ENCODE measurements around the gene F3. TPM values are rescaled to one million over a fixed set of nuclear protein-coding genes. Genes with fewer than 3 reads are reported as not detected.
A peak's percentile ranks its signal among the peaks of the same experiment; 100 is the strongest.

Gene F3
- total and polyA plus RNA-seq, 12 donors = 11.8 to 50.9 (median 23.9) TPM

DNA sequence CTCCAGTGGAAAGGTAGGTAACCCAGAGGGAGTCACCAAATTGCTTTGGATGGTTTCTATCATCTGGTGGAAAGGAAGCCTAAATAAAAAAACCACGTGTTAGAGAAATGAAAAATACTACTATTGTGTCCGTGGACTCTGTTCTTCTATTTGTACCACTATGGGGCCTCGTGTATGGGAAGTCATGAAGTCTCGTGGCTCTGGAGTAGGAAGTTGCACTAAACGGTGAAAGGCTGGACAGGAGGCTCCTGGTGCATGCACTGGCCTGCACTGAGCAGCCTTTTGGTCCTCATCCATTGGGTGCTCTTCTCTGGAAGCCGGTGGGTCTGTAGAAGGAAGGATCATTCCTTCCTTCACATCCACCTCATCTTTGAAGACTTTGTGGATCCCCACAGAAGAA lies 17.0 kb downstream of the F3 start:
- TF ChIP-seq, protein P1, sequence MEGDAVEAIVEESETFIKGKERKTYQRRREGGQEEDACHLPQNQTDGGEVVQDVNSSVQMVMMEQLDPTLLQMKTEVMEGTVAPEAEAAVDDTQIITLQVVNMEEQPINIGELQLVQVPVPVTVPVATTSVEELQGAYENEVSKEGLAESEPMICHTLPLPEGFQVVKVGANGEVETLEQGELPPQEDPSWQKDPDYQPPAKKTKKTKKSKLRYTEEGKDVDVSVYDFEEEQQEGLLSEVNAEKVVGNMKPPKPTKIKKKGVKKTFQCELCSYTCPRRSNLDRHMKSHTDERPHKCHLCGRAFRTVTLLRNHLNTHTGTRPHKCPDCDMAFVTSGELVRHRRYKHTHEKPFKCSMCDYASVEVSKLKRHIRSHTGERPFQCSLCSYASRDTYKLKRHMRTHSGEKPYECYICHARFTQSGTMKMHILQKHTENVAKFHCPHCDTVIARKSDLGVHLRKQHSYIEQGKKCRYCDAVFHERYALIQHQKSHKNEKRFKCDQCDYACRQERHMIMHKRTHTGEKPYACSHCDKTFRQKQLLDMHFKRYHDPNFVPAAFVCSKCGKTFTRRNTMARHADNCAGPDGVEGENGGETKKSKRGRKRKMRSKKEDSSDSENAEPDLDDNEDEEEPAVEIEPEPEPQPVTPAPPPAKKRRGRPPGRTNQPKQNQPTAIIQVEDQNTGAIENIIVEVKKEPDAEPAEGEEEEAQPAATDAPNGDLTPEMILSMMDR (IDR thresholded peaks at IDR 0.05) = no peak
- no peak for TF ChIP-seq POLR2A (IDR thresholded peaks at IDR 0.05)
- DNase-seq = no peak
- 79 to 88% (median 86%) methylated on average over 6 of the region's 6 CpGs for WGBS, 4 donors
- H3K9me3 ChIP-seq (replicated peaks in 1 of 3) = no peaks in the 10 kb centered on the region
- no peak overlapping the region for H3K4me3 ChIP-seq
- no peaks in the 10 kb centered on the region for H3K27me3 ChIP-seq
- intact Hi-C loops (cut with DNase I) = loop anchor here in 1 of 2 donors (5.0 kb wide), 1 partner anchor 278 kb away; no protein-coding TSS in a partner anchor
- no peaks in the 10 kb centered on the region for H3K36me3 ChIP-seq (replicated peaks in 1 of 2)
- peaks cover 0 to 5% of the 10 kb centered on the region in 2 donors for H3K4me1 ChIP-seq (replicated peaks in 1 of 2)
- H3K27ac ChIP-seq = no peak overlapping the region

DNA sequence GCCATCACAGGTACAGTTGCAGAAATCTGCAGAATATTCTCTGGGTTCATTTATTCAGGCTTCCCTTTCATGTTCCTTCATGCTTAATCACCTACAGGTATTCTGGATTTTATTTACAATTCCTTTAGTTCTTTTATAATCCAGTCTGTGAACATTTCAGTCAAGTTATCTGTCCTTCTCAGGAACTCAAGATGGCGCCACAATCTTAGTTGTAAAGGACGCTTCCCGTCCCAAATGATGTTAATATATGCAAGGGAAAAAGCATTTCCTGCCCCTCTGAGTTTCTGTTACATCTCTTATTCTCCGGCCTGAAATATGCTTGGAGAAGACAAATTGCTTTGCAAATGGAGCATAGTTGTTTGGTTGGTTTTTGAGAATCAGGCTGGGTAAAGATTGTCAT lies 19.3 kb downstream of the F3 start:
- Histone ChIP-seq H3K4me1 (replicated peaks in 1 of 2) (no peaks in the 10 kb centered on the region), H3K36me3 (replicated peaks in 1 of 2) (no peaks in the 10 kb centered on the region), H3K4me3 (no peak overlapping the region), H3K27ac (no peak overlapping the region), H3K27me3 (no peaks in the 10 kb centered on the region), H3K9me3 (replicated peaks in 1 of 3) (no peaks in the 10 kb centered on the region)
- intact Hi-C loops (cut with DNase I) = loop anchor here in 1 of 2 donors (5.0 kb wide), 1 partner anchor 280 kb away; no protein-coding TSS in a partner anchor
- TF ChIP-seq, protein P1 (IDR thresholded peaks at IDR 0.05) = peak in 5 of 6 experiments; percentile 36 to 55 (median 45)
- TF ChIP-seq POLR2A (IDR thresholded peaks at IDR 0.05) = no peak
- WGBS, 4 donors = 17 to 29% (median 23%) methylated on average over 4 of the region's 4 CpGs
- DNase-seq = peak in 1 of 7 donors; percentile 46

DNA sequence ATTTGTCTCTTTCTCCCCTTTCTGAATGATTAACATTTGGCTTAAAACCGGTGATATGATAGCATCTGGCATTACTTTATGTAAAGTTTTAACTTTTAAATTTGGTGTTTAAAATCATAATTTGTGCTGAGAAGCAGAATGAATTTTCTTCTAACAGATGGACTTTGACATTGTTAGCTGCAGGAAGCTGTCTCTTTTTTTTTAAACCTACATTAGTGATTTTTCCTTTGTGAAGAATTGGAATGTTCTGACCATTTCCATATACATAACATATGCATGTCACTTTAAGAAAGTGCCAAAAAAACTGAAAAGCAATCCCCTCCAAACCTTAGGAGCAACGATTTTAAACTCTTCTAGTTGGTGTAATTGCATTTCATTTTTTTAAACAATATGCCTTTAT lies 22.2 kb downstream of the F3 start:
- no peak for DNase-seq
- Histone ChIP-seq H3K9me3 (replicated peaks in 1 of 3) (no peaks in the 10 kb centered on the region), H3K4me1 (replicated peaks in 1 of 2) (no peaks in the 10 kb centered on the region), H3K4me3 (no peak overlapping the region), H3K27ac (no peak overlapping the region), H3K27me3 (no peaks in the 10 kb centered on the region), H3K36me3 (replicated peaks in 1 of 2) (no peaks in the 10 kb centered on the region)
- intact Hi-C loops (cut with DNase I) = no loop called here
- WGBS, 4 donors = 73 to 80% (median 77%) methylated on average over 2 of the region's 2 CpGs
- TF ChIP-seq, protein P1 (IDR thresholded peaks at IDR 0.05) = no peak
- no peak for TF ChIP-seq POLR2A (IDR thresholded peaks at IDR 0.05)

DNA sequence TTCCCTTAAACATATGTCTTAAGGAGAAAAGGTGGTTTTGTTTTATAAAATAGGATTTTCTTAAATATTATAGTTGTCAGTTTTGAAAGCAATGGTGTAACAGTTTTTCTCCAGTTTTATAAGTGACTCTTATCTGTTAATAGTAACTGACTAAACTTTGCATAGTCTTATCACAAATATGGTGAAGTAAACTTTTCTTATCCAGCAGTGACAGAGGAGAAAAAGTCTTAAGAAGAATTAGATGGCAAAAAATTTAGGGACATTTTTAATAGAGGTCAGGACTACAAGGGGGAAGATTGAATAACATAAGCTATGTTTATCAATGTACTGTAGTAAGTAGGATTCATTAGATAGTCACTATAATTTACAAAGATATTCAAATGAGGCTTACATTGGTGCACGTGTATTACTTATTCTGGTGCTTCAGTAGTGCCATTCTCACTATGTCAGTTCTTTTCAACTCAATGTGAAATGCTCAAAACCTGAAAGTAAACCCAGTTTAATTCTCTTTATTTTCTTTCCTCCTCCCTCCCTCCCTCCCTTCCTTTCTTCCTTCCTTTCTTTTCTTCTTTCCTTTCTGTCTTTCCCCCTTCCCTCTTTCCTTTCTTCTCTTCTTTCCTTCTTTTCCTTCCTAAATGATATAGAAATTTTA lies 26.1 kb downstream of the F3 start:
- Histone ChIP-seq H3K9me3 (replicated peaks in 1 of 3) (no peaks in the 10 kb centered on the region), H3K27me3 (no peaks in the 10 kb centered on the region), H3K36me3 (replicated peaks in 1 of 2) (no peaks in the 10 kb centered on the region), H3K27ac (no peak overlapping the region), H3K4me3 (no peak overlapping the region), H3K4me1 (replicated peaks in 1 of 2) (no peaks in the 10 kb centered on the region)
- intact Hi-C loops (cut with DNase I) = no loop called here
- no peak for DNase-seq
- TF ChIP-seq POLR2A (IDR thresholded peaks at IDR 0.05) = no peak
- TF ChIP-seq, protein P1 (IDR thresholded peaks at IDR 0.05) = no peak
- 55 to 100% (median 88%) methylated on average over 1 of the region's 1 CpG for WGBS, 4 donors

Measured in adrenal gland (tissue), 12 donors.